GM19467 (cell line): Measurements from ENCODE around the gene SLC26A11.
"Not testable (repeated sequence)": the region's sequence is repeated elsewhere in the genome, so short reads cannot be mapped to it uniquely, and the experiment has no call there.

Experiments
- ATAC-seq: cut with Tn5 transposase; IDR thresholded peaks from one replicate; pipeline ENCODE4 v1.9.1; 2021; ENCODE audit warnings: mild to moderate bottlenecking, moderate library complexity; ENCODE audit not compliant: unreplicated experiment

SLC26A11 gene

DNA sequence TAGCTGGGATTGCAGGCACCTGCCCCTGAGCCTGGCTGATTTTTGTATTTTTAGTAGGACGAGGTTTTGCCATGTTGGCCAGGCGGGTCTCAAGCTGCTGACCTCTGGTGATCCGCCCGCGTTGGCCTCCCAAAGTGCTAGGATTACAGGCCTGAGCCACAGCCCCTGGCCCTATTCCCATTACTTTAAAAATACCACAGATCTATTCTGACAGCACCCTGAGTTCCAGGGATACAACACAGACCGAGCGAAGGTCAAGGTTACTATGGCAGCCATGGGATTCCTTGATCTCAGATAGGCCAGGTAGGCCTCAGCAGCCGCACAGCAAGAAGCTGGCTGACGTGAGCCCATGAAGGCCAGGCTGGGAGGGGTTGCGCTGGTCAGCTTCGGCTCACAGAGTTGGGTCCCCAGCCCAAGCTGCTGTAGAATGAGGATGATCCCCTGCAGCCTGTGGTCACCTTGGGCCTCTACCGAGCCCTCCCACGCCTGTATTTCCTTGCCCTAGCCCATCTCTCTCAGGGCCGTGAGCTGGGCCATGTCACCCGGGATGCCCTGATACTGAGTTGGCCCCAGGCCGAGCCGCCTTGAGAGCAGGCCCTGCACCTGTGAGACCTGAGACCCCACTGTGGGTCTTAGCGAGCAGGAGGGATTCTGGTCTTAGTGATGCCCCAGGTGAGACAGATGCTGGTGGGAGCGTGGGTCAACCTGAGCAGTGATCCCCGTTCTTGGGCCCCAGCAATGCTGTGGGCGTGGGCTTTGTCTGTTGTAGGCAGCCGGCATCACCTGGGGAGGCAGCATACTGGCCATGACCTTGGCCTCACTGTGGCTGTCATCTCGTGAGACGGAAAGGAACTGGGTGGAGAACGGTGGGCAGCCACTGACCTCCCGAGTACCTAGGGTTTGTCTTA is 23.6 kb downstream of the SLC26A11 start:
- no peak for ATAC-seq

DNA sequence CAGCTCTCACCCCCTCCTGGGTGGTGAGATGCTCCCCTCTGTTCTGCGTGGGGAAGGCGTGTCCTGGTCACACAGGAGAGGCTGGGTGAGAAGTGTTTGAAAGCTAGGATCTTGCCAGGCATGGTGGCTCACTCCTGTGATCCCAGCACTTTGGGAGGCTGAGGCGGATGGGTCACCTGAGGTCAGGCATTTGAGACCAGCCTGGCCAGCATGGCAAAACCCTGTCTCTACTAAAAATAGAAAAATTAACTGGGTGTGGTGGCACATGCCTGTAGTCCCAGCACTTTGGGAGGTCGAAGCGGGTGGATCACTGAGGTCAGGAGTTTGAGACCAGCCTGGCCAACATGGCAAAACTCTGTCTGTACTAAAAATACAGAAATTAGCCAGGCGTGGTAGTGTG is 24.2 kb downstream of the SLC26A11 start:
- ATAC-seq: not testable (repeated sequence)

DNA sequence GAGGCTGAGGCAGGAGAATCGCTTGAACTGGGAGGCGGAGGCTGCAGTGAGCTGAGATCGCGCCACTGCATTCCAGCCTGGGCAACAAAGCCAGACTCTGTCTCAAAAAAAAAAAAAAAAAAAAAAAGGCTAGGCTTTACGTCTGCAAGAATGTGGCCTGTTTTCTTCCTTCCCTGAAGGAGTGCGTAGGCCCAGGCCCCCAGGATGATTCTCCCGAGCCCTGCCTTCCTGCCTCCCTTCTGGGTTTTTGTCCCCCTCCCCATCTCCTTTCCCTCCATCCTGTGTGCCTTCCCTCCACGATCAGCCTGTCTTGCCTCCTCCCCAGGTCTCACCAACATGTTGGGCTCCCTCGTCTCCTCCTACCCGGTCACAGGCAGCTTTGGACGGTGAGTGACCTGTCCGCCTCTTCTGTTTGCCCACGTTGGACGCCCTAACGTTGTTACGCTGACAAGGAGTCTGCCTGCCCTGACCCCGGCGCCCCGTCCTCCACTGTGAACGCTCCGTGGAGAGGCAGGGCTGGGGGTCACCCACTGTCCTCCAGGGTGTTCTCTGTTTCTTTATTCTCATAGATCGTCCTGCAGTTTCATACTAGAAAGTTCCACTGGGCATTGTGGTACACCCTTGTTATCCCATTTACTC is 24.8 kb downstream of the SLC26A11 start:
- no peak for ATAC-seq

DNA sequence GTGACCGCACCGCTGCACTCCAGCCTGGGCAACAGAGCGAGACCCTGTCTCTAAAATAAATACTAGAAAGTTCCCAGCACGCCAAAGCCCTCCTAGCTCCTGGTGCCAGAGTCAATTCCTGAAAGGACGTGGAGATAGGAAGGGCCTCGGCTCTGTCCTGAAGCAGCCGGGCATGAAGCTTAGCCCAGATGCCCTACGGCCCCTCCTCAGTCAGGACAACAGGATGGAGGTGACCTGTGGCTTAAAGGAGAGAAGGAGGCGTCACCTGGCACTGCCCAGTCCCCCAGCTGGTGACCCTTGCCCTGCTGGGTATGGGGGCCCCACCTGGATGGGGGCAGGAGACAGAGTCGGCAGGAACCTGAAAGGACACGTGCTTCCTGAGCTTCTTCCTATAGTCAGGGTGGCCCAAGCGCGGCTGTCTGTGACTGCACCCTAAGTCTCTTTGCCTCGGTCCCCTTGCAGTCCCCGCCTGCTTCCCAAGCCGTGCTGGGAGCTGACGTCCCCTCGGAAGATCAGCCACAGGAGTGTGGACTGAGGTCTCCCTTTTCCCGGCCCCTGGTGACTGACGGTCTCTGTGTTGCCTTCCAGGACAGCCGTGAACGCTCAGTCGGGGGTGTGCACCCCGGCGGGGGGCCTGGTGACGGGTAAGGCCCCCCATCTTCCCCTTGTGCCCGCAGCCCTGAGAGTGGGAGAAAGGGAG is 25.5 kb downstream of the SLC26A11 start:
- no peak for ATAC-seq

DNA sequence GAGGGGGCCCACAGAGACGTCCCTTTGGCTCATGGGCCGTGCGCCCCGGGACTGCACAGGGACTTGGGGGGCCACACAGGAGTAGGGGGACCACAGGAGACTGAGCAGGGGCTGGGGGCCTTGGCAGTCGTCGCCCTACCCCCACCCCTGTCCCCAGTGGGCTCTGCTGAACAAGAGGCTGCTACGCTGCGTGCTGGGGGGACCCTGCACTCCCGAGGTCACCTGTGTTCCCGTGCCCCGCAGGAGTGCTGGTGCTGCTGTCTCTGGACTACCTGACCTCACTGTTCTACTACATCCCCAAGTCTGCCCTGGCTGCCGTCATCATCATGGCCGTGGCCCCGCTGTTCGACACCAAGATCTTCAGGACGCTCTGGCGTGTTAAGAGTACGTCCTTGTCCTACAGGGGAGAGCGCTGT is 26.0 kb downstream of the SLC26A11 start:
- no peak for ATAC-seq

DNA sequence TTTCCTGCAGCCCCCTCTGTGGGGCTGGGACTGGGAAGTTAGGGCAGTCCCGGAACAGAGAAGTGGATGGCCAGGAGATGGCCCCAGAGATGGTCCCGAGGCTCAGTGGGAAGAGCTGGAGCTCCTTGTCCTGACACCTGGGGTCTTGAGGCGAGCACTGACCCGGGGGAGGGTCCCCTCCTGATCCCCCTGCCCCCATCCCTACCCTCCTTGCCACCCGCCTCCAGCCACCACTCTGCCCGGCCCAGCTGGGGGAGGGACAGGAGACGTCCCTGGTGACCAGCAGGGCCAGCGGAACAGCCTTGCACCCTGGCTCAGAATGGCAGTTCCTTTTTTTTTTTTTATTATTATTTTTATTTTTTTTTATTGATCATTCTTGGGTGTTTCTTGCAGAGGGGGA is 26.5 kb downstream of the SLC26A11 start:
- ATAC-seq: no peak

DNA sequence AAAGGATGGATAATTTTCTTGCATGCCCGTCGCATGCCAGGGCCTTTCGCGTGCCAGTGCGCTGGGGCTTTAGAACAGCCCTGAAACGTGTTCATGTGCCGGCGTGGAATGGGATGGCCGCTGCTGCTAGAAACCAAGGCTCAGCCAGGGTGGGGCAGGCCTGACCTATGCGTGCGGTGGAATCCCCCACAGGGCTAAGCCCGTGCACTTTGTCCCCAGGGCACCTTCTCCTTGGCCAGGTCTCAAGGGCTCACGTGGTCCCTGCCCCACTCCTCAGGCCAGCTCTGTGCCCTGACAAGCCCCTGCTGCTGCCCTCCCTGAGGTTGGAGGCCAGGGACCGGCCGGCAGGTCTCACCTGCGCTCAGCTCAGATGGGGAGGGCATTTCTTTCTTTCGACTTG is 27.3 kb downstream of the SLC26A11 start:
- ATAC-seq: no peak

DNA sequence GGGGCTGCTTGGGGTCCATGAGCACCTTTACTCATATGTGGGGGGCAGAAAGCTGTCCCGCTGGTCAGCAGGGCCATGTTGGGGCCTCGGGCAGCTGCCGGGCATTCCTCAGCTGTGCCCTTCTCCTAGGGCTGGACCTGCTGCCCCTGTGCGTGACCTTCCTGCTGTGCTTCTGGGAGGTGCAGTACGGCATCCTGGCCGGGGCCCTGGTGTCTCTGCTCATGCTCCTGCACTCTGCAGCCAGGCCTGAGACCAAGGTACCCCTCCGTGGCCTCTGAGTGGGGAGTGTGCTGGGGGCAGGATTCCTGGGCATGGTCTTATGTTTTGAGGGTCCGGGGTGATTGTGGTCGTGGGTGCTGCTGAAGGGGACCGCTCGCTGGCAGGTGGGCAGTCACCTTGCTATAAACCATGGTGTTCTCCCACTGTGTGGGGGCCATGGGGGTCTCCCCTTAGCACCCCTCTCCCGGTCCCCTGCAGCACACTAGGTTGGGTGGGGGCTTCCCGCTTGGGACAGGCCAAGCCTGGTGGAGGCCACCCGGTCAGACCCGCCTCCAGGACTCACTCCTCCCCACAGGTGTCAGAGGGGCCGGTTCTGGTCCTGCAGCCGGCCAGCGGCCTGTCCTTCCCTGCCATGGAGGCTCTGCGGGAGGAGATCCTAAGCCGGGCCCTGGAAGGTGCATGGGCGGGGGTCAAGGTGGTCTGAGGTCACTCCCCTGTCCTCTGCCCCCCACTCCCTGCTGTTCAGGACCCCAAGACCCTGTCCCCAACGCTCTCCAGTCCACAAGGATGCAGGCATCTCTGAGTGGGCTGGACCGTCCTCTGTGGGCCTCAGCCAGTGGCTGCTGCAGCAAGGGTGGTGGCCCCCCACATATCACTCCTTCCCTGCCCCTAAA is 28.0 kb downstream of the SLC26A11 start:
- ATAC-seq: no peak

DNA sequence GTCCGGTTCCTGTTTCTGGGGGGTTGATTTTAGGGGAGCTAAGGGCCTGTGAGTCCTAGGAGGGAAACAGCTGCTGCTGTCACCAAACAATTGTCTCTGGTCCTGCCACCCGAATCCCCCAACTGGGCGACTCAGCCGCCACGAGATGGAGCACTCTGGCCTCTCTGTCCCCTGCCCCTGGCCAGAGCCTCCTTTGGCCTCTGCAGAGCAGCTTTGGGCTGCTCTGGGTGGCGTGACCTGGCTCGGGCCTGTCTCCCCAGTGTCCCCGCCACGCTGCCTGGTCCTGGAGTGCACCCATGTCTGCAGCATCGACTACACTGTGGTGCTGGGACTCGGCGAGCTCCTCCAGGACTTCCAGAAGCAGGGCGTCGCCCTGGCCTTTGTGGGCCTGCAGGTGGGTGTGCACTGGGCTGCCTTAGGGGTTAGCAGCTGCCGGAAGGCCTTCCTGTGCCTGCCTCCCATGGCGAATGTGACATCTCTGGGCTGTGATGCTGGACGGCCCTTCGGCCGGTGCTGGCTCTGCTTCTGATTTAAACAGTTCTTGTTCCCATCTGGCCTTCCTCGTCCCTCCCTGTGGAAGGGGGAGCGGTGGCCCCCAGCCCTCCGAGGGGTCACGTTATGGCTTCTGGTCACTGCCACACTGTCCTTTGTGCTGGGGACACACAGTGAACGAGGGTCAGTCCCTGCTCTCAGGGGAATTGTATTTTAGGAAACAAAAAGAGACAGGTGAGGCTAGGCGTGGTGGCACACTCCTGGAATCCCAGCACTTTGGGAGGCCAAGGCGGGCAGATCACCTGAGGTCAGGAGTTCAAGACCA is 28.9 kb downstream of the SLC26A11 start:
- ATAC-seq: no peak

DNA sequence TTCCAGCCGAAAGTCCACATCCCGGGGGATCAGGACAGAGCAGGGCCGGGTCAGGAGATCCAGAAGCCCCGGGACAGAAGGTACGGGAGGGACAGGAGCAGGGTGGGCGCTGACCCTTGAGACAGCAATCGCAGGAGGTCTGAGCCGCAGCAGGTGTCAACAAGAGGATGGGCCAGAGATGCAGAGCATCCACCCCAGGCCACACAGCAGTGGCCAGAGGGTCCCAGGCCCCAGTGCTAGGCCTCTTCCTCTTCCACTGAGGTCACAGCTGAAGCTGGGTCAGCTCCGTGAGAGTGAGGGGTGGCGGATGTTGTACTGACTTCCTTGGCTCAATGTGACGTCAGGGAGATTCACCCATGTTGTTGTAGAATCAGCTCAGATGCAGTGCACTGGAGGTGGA is 31.7 kb downstream of the SLC26A11 start:
- ATAC-seq: no peak

DNA sequence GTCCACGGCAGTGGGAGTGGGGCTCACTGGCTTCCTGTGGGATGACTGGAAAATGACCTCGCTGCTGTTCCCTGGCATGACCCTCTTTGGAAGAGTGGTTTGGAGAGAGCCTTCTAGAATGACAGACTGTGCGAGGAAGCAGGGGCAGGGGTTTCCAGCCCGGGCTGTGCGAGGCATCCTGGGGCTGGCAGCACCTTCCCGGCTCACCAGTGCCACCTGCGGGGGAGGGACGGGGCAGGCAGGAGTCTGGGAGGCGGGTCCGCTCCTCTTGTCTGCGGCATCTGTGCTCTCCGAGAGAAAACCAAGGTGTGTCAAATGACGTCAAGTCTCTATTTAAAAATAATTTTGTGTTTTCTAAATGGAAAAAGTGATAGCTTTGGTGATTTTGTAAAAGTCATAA is 32.6 kb downstream of the SLC26A11 start:
- ATAC-seq: no peak

DNA sequence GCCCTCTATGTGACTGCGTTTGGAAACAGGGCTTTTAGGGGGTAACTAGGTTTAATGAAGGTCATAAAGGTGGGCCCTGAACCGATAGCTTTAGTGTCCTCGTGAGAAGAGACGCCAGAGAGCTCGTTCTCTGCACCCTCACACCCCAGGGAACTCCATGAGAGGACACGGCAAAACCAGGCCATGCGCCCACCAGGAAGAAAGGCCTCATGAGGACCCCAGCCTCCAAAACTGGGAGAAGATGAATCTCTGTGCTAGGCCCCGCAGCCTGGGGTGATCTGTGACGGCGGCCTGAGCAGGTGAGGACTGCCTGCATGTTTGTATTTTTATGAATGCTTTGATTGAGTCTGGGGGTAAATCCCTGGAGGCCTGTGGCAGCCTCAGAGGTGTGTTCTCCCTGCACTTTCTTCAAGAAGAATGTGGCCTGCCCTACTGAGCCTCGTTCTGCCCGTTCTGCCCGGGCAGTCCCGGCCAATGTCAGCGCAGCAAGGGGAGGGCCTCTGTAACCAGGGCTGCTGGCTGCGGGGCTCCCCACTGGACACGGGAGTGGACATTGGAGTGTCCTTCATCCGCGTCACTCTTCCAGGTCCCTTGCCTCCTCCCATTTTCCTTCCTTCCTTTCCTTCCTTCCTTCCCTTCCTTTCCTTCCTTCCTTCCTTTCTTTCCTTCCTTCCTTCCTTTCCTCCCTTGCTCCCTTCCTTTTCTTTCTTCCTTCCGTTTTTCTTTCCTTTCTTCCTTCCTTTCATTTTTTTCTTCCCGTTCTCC is 33.6 kb downstream of the SLC26A11 start:
- ATAC-seq: no peak

DNA sequence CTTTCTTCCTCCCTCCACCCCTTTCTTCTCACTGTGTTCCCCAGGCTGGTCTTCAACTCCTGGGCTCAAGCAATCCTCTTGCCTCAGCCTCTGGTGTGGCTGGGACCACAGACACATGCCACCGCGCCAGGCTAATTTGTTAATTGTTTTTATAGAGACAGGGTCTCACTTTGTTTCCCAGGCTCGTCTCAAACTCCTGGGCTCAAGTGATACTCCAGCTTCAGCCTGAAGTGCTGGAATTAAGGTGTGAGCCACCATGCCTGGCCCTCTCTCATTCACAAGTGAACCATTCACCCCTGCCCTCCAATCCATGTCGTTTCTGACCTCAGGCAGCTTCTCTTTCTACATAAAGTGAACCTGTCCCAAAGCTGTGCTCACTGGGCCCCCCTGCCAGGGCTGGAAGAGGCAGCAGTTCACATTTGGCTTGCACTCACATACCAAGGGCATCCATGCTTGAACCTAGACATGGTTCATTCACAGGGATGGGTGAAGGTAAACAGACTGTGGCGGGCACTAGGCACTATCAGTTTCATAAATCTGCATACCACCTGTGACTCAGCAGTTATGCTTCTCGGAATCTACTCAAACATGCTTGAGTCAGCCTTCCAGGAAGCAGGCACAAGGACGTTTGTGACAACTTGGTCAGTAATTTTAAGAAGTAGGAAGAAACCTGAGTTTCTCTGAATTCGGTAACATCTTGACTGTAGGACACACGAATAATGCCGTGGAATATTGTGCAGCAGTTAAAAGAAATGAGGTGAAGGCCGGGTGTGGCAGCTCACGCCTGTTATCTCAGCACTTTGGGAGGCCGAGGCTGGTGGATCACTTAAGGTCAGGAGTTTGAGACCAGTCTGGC is 34.4 kb downstream of the SLC26A11 start:
- ATAC-seq: no peak

DNA sequence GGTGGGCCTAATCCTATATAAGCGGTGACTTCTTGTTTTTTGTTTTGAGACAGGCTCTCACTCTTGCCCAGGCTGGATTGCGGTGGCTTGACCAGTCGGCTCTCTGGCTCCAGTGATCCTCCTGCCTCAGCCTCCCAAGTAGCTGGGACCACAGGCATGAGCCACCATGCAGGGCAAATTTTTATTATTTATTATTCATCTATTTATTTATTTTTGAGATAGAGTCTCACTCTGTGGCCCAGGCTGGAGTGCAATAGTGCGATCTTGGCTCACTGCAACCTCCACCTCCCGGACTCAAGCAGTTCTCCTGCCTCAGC is 35.8 kb downstream of the SLC26A11 start:
- ATAC-seq: no peak

DNA sequence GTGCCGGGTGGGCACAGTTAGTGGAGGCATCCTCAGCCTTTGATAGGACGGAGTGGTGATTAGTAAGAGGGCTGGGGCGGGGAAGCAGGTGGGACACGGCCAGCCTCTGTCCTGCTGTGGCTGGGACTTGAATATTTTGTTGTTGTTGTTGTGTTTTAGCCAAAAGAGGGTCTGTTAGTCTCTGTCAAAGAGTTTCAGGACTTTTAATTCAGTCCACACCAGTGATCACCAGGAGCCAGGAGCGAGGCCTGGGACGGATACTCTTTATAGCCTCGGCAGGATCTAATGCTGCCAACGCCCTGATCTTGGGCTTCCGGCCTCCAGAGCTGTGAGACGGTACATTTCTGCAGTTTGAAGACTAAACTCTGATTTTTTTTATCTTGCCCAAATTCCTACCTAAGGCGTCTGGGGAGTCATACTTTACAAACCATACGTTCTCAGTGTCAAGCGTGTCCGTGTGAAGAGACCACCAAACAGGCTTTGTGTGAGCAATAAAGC is 37.5 kb downstream of the SLC26A11 start:
- no peak for ATAC-seq

DNA sequence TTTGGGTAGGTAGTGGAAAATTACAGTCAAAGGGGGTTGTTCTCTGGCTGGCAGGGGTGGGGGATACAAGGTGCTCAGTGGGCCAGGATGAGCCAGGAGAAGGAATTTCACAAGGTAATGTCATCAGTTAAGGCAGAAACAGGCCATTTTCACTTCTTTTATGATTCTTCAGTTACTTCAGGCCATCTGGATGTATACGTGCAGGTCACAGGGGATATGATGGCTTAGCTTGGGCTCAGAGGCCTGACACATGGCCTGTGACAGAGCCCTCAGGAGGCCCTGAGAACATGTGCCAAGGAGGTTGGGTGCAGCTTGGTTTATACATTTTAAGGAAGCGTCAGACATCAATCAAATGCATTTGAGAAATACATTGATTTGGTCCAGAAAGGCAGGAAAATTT is 38.1 kb downstream of the SLC26A11 start:
- not testable (repeated sequence) for ATAC-seq

DNA sequence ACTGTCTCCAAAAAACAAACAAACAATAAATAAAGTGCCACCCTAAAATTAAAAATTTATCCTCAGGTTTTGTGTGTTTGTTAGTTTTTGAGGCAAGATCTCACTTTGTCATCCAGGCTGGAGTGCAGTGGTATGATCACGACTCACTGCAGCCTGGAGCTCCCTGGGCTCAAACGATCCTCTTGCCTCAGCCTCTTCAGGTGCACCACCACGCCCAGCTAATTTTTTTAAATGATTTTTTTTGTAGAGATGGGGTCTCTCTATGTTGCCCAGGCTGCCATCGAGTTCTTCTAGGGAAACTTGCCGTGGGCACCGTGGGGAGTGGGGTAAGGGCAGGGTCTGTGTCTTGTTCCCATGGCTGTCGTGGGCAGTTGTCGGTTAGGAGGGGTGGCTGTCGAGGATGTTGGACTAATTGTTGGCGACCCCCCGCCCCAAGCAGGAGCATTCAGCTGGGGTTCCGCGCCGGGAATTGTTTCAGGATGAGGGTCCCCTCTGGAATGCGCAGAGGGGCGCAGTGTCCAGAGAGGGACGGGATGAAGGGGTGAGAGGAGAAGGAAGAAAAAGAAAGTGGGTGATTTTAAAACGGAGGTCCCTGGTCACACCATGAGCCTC is 39.3 kb downstream of the SLC26A11 start:
- ATAC-seq: no peak

DNA sequence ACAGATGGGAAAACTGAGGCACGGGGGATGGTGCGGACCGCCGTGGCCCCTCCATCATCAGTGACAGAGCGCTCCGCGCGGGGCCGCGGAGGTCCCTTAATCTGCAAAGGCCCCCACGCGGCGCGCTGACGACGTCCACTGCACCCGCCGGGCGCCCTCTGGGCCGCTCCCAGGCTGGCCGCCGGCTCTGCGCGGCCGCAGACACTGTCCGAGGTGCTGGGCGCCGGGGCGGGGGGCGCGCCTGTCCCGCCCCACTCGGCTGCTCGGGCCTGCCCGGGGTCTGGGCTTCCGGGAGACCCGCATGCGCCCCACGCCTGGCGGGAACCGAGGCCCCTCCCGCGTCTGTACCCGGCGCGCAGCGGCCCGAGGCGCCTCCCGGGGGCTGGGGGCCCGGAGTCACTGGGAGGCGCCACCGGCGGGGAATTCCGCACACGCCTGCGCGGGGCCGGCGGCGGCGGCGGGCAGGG is 39.9 kb downstream of the SLC26A11 start:
- peak; percentile 34 for ATAC-seq
